ENCODE results near the gene CD96.

CD96 gene

GRCh38 chr3:111592936-111593335 lies 50.9 kb downstream of the CD96 start:
- in situ Hi-C loops (cut with MboI; ENCODE audit: low sequenced_read_pairs), result no loop called here

GRCh38 chr3:111593666-111594065 lies 51.7 kb downstream of the CD96 start:
- in situ Hi-C loops (cut with MboI; ENCODE audit: low sequenced_read_pairs), result no loop called here

GRCh38 chr3:111594205-111594604 lies 52.2 kb downstream of the CD96 start:
- in situ Hi-C loops (cut with MboI; ENCODE audit: low sequenced_read_pairs), result no loop called here

- in situ Hi-C loops (cut with MboI; ENCODE audit: low sequenced_read_pairs), result no loop called here
Measured at GRCh38 chr3:111594781-111595180, 52.8 kb downstream of the CD96 start.

GRCh38 chr3:111595232-111595631 lies 53.2 kb downstream of the CD96 start, which contains the start of gene ZBED2:
Gene ZBED2 (minus strand): TSS chr3:111595346. CDS start chr3:111594201, 1,145 bp downstream.
- in situ Hi-C loops (cut with MboI; ENCODE audit: low sequenced_read_pairs), result no loop called here

- in situ Hi-C loops (cut with MboI; ENCODE audit: low sequenced_read_pairs), result no loop called here
Measured at GRCh38 chr3:111596328-111596727, 54.3 kb downstream of the CD96 start.

- in situ Hi-C loops (cut with MboI; ENCODE audit: low sequenced_read_pairs), result no loop called here
Measured at GRCh38 chr3:111598139-111598538, 56.1 kb downstream of the CD96 start.

GRCh38 chr3:111598552-111598951 lies 56.6 kb downstream of the CD96 start:
- in situ Hi-C loops (cut with MboI; ENCODE audit: low sequenced_read_pairs), result no loop called here

GRCh38 chr3:111601810-111602209 lies 59.8 kb downstream of the CD96 start:
- in situ Hi-C loops (cut with MboI; ENCODE audit: low sequenced_read_pairs), result no loop called here

GRCh38 chr3:111603679-111604078 lies 61.7 kb downstream of the CD96 start:
- in situ Hi-C loops (cut with MboI; ENCODE audit: low sequenced_read_pairs), result no loop called here

- in situ Hi-C loops (cut with MboI; ENCODE audit: low sequenced_read_pairs), result no loop called here
Measured at GRCh38 chr3:111604119-111604518, 62.1 kb downstream of the CD96 start.

GRCh38 chr3:111605018-111605417 lies 63.0 kb downstream of the CD96 start:
- in situ Hi-C loops (cut with MboI; ENCODE audit: low sequenced_read_pairs), result no loop called here

GRCh38 chr3:111605493-111605892 lies 63.5 kb downstream of the CD96 start:
- in situ Hi-C loops (cut with MboI; ENCODE audit: low sequenced_read_pairs), result no loop called here

- in situ Hi-C loops (cut with MboI; ENCODE audit: low sequenced_read_pairs), result no loop called here
Measured at GRCh38 chr3:111607240-111607920, 65.4 kb downstream of the CD96 start.

- in situ Hi-C loops (cut with MboI; ENCODE audit: low sequenced_read_pairs), result no loop called here
Measured at GRCh38 chr3:111608383-111608782, 66.4 kb downstream of the CD96 start.

- in situ Hi-C loops (cut with MboI; ENCODE audit: low sequenced_read_pairs), result no loop called here
Measured at GRCh38 chr3:111609700-111610099, 67.7 kb downstream of the CD96 start.

- in situ Hi-C loops (cut with MboI; ENCODE audit: low sequenced_read_pairs), result no loop called here
Measured at GRCh38 chr3:111610189-111610588, 68.2 kb downstream of the CD96 start.

- in situ Hi-C loops (cut with MboI; ENCODE audit: low sequenced_read_pairs), result no loop called here
Measured at GRCh38 chr3:111610612-111611054, 68.6 kb downstream of the CD96 start.

GRCh38 chr3:111613294-111613693 lies 71.3 kb downstream of the CD96 start:
- in situ Hi-C loops (cut with MboI; ENCODE audit: low sequenced_read_pairs), result no loop called here

- in situ Hi-C loops (cut with MboI; ENCODE audit: low sequenced_read_pairs), result no loop called here
Measured at GRCh38 chr3:111615880-111616279, 73.9 kb downstream of the CD96 start.

- in situ Hi-C loops (cut with MboI; ENCODE audit: low sequenced_read_pairs), result no loop called here
Measured at GRCh38 chr3:111616417-111617105, 74.6 kb downstream of the CD96 start.

- in situ Hi-C loops (cut with MboI; ENCODE audit: low sequenced_read_pairs), result no loop called here
Measured at GRCh38 chr3:111617406-111617805, 75.4 kb downstream of the CD96 start.
